GM23248 (cell line): ENCODE data around the gene KLHDC8B.

Experiments used
- EZH2 ChIP-seq: fragments of 200-600 bp; sonication (generic); IDR thresholded peaks from 2 replicates; pipeline ENCODE4 v1.6.1; 2018; ENCODE audit warnings: antibody characterized with exemption, mild to moderate bottlenecking; ENCODE audit not compliant: insufficient read depth, poor library complexity, severe bottlenecking
- EZH2phosphoT487 ChIP-seq: fragments of 200-600 bp; sonication (generic); IDR thresholded peaks from 2 replicates; pipeline ENCODE4 v1.6.1; 2018; ENCODE audit warnings: antibody characterized with exemption, moderate library complexity, mild to moderate bottlenecking, low read depth; ENCODE audit not compliant: insufficient read depth

DNA sequence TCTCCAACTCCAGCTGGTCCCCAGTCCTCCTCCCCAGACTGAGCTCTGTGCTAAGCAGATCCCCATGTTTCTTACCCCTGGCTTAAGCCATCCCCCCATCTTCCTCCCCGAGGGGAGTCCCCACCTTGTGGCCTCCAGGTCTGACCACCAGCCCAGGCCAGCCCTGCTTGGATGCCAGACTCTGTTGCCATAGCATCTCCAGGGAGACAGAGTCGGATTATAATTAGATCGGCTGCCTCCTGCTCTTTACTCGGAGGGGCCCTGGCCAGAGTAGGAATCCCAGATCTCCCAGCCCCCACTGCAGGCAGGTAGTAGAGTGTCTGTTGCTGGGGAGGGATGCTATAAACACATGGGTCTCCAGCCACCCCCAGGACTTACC is 2.4 kb downstream of the KLHDC8B start:
- TF ChIP-seq EZH2 (no peak), EZH2phosphoT487 (no peak)
